GM23248 (cell line): ENCODE data around the gene PHKA2.

ENCODE experiments used
- EZH2 ChIP-seq: fragments of 200-600 bp; sonication (generic); IDR thresholded peaks from 2 replicates; pipeline ENCODE4 v1.6.1; 2018; ENCODE audit warnings: antibody characterized with exemption, mild to moderate bottlenecking; ENCODE audit not compliant: insufficient read depth, poor library complexity, severe bottlenecking
- EZH2phosphoT487 ChIP-seq: fragments of 200-600 bp; sonication (generic); IDR thresholded peaks from 2 replicates; pipeline ENCODE4 v1.6.1; 2018; ENCODE audit warnings: antibody characterized with exemption, moderate library complexity, mild to moderate bottlenecking, low read depth; ENCODE audit not compliant: insufficient read depth

GRCh38 chrX:18856645-18856997, 127.3 kb downstream of the PHKA2 start:
- TF ChIP-seq EZH2phosphoT487 (no peak), EZH2 (no peak)
